Astrocyte of the hippocampus (primary cell): ENCODE results near the gene PARD3.
"Not testable (repeated sequence)": the region's sequence is repeated elsewhere in the genome, so short reads cannot be mapped to it uniquely, and the experiment has no call there.

Experiments used
- DNase-seq: peaks from one replicate; pipeline ENCODE4 v3.0.0; 2011; ENCODE audit warnings: low read depth, low spot score

Gene PARD3

GRCh38 chr10:34473174-34474008 lies 341.7 kb downstream of the PARD3 start:
- DNase-seq: no peak

GRCh38 chr10:34470307-34470706 lies 344.8 kb downstream of the PARD3 start:
- no peak for DNase-seq

GRCh38 chr10:34469446-34469845 lies 345.6 kb downstream of the PARD3 start:
- no peak for DNase-seq

GRCh38 chr10:34467902-34468301 lies 347.2 kb downstream of the PARD3 start:
- no peak for DNase-seq

GRCh38 chr10:34467364-34467763 lies 347.7 kb downstream of the PARD3 start:
- no peak for DNase-seq

GRCh38 chr10:34465678-34466077 lies 349.4 kb downstream of the PARD3 start:
- DNase-seq: no peak

- DNase-seq: no peak
These were observed 350.5 kb downstream of the PARD3 start for GRCh38 chr10:34464591-34464990.

- DNase-seq: no peak
These were observed 351.1 kb downstream of the PARD3 start for GRCh38 chr10:34464000-34464399.

- no peak for DNase-seq
These were observed 352.1 kb downstream of the PARD3 start for GRCh38 chr10:34462993-34463392.

- DNase-seq: no peak
These were observed 353.0 kb downstream of the PARD3 start for GRCh38 chr10:34462056-34462455.

- no peak for DNase-seq
These were observed 360.4 kb downstream of the PARD3 start for GRCh38 chr10:34454590-34455261.

GRCh38 chr10:34449836-34450235 lies 365.3 kb downstream of the PARD3 start:
- DNase-seq: no peak

GRCh38 chr10:34446049-34446448 lies 369.0 kb downstream of the PARD3 start:
- DNase-seq: no peak

GRCh38 chr10:34444223-34445183 lies 370.6 kb downstream of the PARD3 start:
- DNase-seq: no peak

- DNase-seq: not testable (repeated sequence)
These were observed 375.7 kb downstream of the PARD3 start for GRCh38 chr10:34439386-34439785.

GRCh38 chr10:34438741-34439140 lies 376.4 kb downstream of the PARD3 start:
- no peak for DNase-seq

- DNase-seq: no peak
These were observed 377.2 kb downstream of the PARD3 start for GRCh38 chr10:34437906-34438305.

GRCh38 chr10:34434119-34434594 lies 380.9 kb downstream of the PARD3 start:
- no peak for DNase-seq

- DNase-seq: no peak
These were observed 381.6 kb downstream of the PARD3 start for GRCh38 chr10:34433241-34434076.

- no peak for DNase-seq
These were observed 382.5 kb downstream of the PARD3 start for GRCh38 chr10:34432589-34432988.

GRCh38 chr10:34430685-34431084 lies 384.4 kb downstream of the PARD3 start:
- no peak for DNase-seq
